Endothelial cell of umbilical vein (primary cell): ENCODE measurements around the gene SLC9A3. TPM values are rescaled to one million over a fixed set of nuclear protein-coding genes. Genes with fewer than 3 reads are reported as not detected.

Experiments used
- BruUV-seq: library from RNA; stranded (reverse); fragments of 400-500 nt; replicated peaks from 2 replicates; lab custom pipeline; 2021; lab: Mats Ljungman, UMichigan
- CTCF ChIA-PET: fragments of 300-600, 350-600 bp; sonication (Branson Sonifier 250); formaldehyde crosslinking; loops from one replicate; lab custom pipeline; 2021; ENCODE audit warnings: antibody characterized with exemption, inconsistent platforms; lab: Charles Lee
- POLR2A ChIA-PET: fragments of 300-600, 350-600 bp; sonication (Branson Sonifier 250); formaldehyde crosslinking; loops from one replicate; lab custom pipeline; 2021; ENCODE audit warnings: antibody characterized with exemption, inconsistent platforms; lab: Charles Lee
- DNase-seq: peaks from one replicate; pipeline ENCODE4 v3.0.0-alpha.2; 2011; ENCODE audit warnings: low read depth, low spot score
- FAIRE-seq: peaks from 2 replicates; lab custom pipeline; 2011; peaks lifted over from hg19 to GRCh38; lab: Jason Lieb, UNC
- H2AFZ ChIP-seq: 2 replicates; pipeline ENCODE4 v1.6.0; 2012; ENCODE audit warnings: low read depth, low read length, control low read depth, inconsistent platforms
- H3K27ac ChIP-seq: 2 replicates; pipeline ENCODE4 v1.5.1; 2011; ENCODE audit warnings: low read depth, mild to moderate bottlenecking, control low read depth, low read length, moderate library complexity; ENCODE audit not compliant: insufficient read depth
- H3K27me3 ChIP-seq, 2 experiments: 2 replicates each; pipeline versions ENCODE4 v1.6.0 to v1.6.1; 2011; ENCODE audit warnings: low read length in 2 of 2, mixed read lengths in 1 of 2; ENCODE audit not compliant: control insufficient read depth in 2 of 2, insufficient read depth in 2 of 2
- H3K36me3 ChIP-seq, 2 experiments: 2 replicates in 1 of 2; 3 replicates in 1 of 2; pipeline ENCODE4 v1.5.1; 2011; ENCODE audit warnings: low read length in 2 of 2, mild to moderate bottlenecking in 1 of 2, moderate library complexity in 1 of 2; ENCODE audit not compliant: control insufficient read depth in 2 of 2, insufficient read depth in 2 of 2; ENCODE audit errors: extremely low read depth in 1 of 2
- H3K4me1 ChIP-seq: 3 replicates; pipeline ENCODE4 v1.5.1; 2011; ENCODE audit warnings: mild to moderate bottlenecking, low read length; ENCODE audit not compliant: control insufficient read depth, insufficient read depth; ENCODE audit errors: extremely low read depth
- H3K4me2 ChIP-seq: 2 replicates; pipeline ENCODE4 v1.6.1; 2011; ENCODE audit warnings: low read length, control low read depth, mixed read lengths; ENCODE audit not compliant: insufficient read depth
- H3K4me3 ChIP-seq, 3 experiments: fragments of 200-600 bp in 1 of 3; sonication (generic), shearing (Covaris generic) in 1 of 3; replicated peaks in 1 of 3; 2 replicates each; pipeline ENCODE4 v1.5.1; 2011 to 2016; ENCODE audit warnings: control low read depth in 3 of 3, low read length in 3 of 3, mild to moderate bottlenecking in 2 of 3, inconsistent platforms in 1 of 3, low read depth in 1 of 3, moderate library complexity in 1 of 3; ENCODE audit not compliant: insufficient read depth in 1 of 3
- H3K79me2 ChIP-seq: 2 replicates; pipeline ENCODE4 v1.6.0; 2012; ENCODE audit warnings: low read length, inconsistent platforms; ENCODE audit not compliant: control insufficient read depth, insufficient read depth
- H3K9ac ChIP-seq: replicated peaks from 2 replicates; pipeline ENCODE3; 2011; ENCODE audit warnings: low read length, control low read depth; ENCODE audit not compliant: insufficient read depth; ENCODE audit errors: extremely low read depth
- H3K9me1 ChIP-seq: replicated peaks from 3 replicates; pipeline ENCODE4 v1.6.0; 2011; ENCODE audit warnings: mild to moderate bottlenecking, low read length; ENCODE audit not compliant: control insufficient read depth, insufficient read depth; ENCODE audit errors: extremely low read depth
- H3K9me3 ChIP-seq: replicated peaks from 2 replicates; pipeline ENCODE4 v1.5.1; 2012; ENCODE audit warnings: low read length, inconsistent platforms; ENCODE audit not compliant: control insufficient read depth, insufficient read depth
- H4K20me1 ChIP-seq: replicated peaks from 2 replicates; pipeline ENCODE3; 2011; ENCODE audit warnings: mild to moderate bottlenecking, low read length; ENCODE audit not compliant: control insufficient read depth, insufficient read depth; ENCODE audit errors: extremely low read depth
- CTCF ChIP-seq, 2 donors: IDR thresholded peaks; 1 replicate in 1 of 2; 2 replicates in 1 of 2; pipeline ENCODE4 v1.5.1; 2011; ENCODE audit warnings: low read length in 2 of 2, mild to moderate bottlenecking in 2 of 2, moderate library complexity in 2 of 2, control low read depth in 1 of 2, inconsistent platforms in 1 of 2, low read depth in 1 of 2; ENCODE audit not compliant: insufficient read depth in 1 of 2; ENCODE audit errors: extremely low read depth in 1 of 2
- EZH2 ChIP-seq: IDR thresholded peaks from 2 replicates; pipeline ENCODE4 v1.6.1; 2012; ENCODE audit warnings: borderline replicate concordance, low read depth, mild to moderate bottlenecking, moderate library complexity, low read length, inconsistent platforms; ENCODE audit not compliant: severe bottlenecking
- FOS ChIP-seq: IDR thresholded peaks from 2 replicates; pipeline ENCODE4 v1.6.1; 2011; ENCODE audit warnings: mild to moderate bottlenecking, low read length, moderate library complexity, borderline replicate concordance; ENCODE audit not compliant: insufficient read depth
- GATA2 ChIP-seq: IDR thresholded peaks from 2 replicates; pipeline ENCODE4 v1.7.0; 2011; ENCODE audit warnings: low read depth, mild to moderate bottlenecking, moderate library complexity, mixed read lengths, low read length; ENCODE audit not compliant: insufficient read length, insufficient read depth
- JUN ChIP-seq: IDR thresholded peaks from 2 replicates; pipeline ENCODE4 v1.6.1; 2011; ENCODE audit warnings: borderline replicate concordance, low read depth; ENCODE audit not compliant: insufficient read length, insufficient read depth
- MYC ChIP-seq: IDR thresholded peaks from one replicate; pipeline ENCODE4 v1.6.1; 2011; ENCODE audit warnings: mild to moderate bottlenecking, low read depth, low read length
- POLR2A ChIP-seq: IDR thresholded peaks from 2 replicates; pipeline ENCODE4 v1.6.1; 2012; ENCODE audit warnings: low read depth, mild to moderate bottlenecking, control low read depth, low read length
- POLR2AphosphoS5 ChIP-seq: IDR thresholded peaks from 2 replicates; pipeline ENCODE4 v1.6.1; 2012; ENCODE audit warnings: low read depth, mild to moderate bottlenecking, control low read depth, low read length, moderate library complexity; ENCODE audit not compliant: insufficient read depth
- dilution Hi-C: fragments of 300-500 bp; cut with MboI; formaldehyde crosslinking; loops from one replicate; pipeline ENCODE4 v1.15.0; 2019; ENCODE audit warnings: low sequenced_read_pairs; ENCODE audit not compliant: extremely low pct_ligation_motif_present
- intact Hi-C: fragments of 100-400 bp; cut with micrococcal nuclease; formaldehyde crosslinking; loops from one replicate; pipeline ENCODE4 v1.10.0; 2022
- polyA plus RNA-seq, 4 experiments: library from polyadenylated mRNA; depleted of rRNA in 3 of 4; stranded (reverse) in 3 of 4; unstranded in 1 of 4; fragments of >200 nt; gene quantifications; 2 replicates each; pipeline versions ENCODE4 v1.2.1 to v1.2.3, GENCODE V29; 2011 to 2012; ENCODE audit warnings: missing spikeins in 1 of 4
- total RNA-seq: library from RNA; stranded (reverse); gene quantifications from 2 replicates; pipeline ENCODE4 v1.2.3, GENCODE V29; 2021

SLC9A3 gene
- total and polyA plus RNA-seq, 2 donors (not counting 3 experiments of a cell fraction or from before 2014, with no cell fraction given): 0.79 to 0.82 TPM

GRCh38 chr5:463301-463700, 60.9 kb downstream of the SLC9A3 start:
- H3K4me3 ChIP-seq: no peak overlapping the region
- H2AFZ ChIP-seq: no peak overlapping the region
- no peak overlapping the region for H3K4me2 ChIP-seq
- no peak for DNase-seq
- no peaks in the 10 kb centered on the region for H3K9me1 ChIP-seq
- ChIA-PET CTCF (interaction anchor here (1.5 kb wide), 1 partner anchor 32 kb away, joined by 3 read pairs; no protein-coding TSS in a partner anchor), POLR2A (no interaction called here)
- H3K4me1 ChIP-seq: no peaks in the 10 kb centered on the region
- H3K27ac ChIP-seq: no peak overlapping the region
- dilution Hi-C loops (no loop called here), intact Hi-C loops (no loop called here)
- no peak for FAIRE-seq
- no peaks in the 10 kb centered on the region for H3K79me2 ChIP-seq
- BruUV-seq: no TSS peak
- no peaks in the 10 kb centered on the region for H4K20me1 ChIP-seq
- H3K9ac ChIP-seq: no peak overlapping the region
- no peaks in the 10 kb centered on the region for H3K9me3 ChIP-seq
- peaks cover 5 to 36% of the 10 kb centered on the region in 2 experiments for H3K36me3 ChIP-seq
- TF ChIP-seq JUN: no peak
- TF ChIP-seq GATA2: no peak
- no peak for TF ChIP-seq EZH2
- TF ChIP-seq POLR2A: no peak
- no peak for TF ChIP-seq FOS
- no peak for TF ChIP-seq CTCF (IDR thresholded peaks at IDR 0.05; ENCODE audit: extremely low read depth in 1 of 2, insufficient read depth in 1 of 2, low read depth in 1 of 2, low read length in 2 of 2)
- no peak for TF ChIP-seq MYC
- no peak for TF ChIP-seq POLR2AphosphoS5
- H3K27me3 ChIP-seq: no peaks in the 10 kb centered on the region
